ENCODE results near the gene LLGL2.

Gene LLGL2

DNA sequence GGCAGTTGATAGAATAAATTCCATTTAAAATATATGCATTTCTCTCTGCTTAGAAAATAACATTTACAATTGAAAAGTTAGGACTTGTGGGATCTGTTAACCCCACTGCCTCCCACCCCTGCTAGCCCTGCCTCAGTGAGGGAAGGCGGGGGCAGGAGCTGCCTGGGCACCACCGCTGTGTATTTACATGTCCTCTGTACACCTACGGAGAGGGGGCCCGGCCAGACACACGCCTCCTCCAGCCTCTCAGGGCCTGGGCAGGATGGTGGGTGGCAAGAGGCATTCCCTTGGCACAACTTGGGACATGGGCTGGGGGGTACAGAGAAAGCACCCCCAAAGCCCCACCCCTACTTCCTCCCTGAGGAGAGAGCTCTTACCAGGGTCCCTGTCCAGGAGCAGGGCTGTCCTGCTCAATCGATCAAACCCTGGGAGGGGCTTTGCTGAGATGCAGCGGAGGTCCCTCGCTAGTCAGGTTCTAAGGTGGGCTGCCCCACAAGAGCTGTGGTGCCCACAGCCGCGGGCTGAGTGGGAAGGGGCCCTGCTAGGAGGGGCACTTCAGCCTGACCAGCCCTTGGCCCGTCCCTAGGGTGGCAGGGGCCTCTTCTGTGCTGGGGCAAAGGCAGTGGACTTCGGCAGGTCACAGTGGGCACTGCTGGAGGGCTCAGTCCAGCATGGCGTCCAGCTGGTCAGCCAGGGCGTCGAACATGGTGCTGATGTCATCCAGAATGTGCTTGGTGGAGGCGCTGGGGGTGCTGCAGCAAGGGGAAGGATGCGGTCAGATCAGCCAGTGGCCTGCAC, 24.9 kb upstream of the LLGL2 start:
- H3K4me1 Mint-ChIP-seq (ENCODE audit: low read depth) = peaks cover 4% of the 10 kb centered on the region
- H3K9me3 Mint-ChIP-seq = no peaks in the 10 kb centered on the region
- no peak for DNase-seq
- no peak overlapping the region for H3K27ac Mint-ChIP-seq
- H3K27me3 Mint-ChIP-seq = no peaks in the 10 kb centered on the region
- no peak overlapping the region for H3K4me3 Mint-ChIP-seq
- peaks cover 44% of the 10 kb centered on the region for H3K36me3 Mint-ChIP-seq (ENCODE audit: low read depth)

DNA sequence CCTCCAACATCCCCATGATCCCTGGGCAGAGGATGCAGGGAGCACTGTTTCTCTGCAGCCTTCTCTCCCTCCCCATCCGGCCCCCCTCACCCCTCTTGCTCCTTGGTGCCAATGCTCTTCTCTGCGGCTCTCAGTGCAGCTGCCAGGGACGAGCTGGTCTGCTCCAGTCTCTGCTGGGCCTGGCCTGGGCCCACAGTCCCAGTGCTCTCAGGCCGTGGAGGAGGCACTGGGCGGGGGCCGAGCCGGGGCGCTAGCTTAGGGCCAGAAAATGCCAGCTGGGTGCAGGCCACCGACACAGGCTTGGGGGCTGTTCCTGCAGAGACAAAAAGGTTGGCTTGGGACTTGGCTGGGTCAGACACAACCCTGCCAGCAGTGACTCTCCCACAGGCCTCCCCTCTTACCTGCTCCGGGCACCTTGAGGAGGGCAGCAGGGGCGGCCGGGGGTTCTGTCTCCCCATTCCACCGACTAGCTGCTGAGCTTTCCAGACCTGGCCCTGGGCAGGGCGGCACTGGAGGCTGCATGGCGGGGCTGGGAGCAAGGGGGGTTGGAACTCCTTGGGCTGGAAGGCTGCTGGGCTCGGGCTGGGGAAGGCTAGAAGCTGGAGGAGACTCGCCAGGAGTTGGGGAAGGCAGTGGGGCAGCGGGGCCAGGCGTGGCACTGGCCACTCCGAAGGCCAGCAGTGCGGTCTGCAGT, 24.0 kb upstream of the LLGL2 start:
- H3K9me3 Mint-ChIP-seq = no peaks in the 10 kb centered on the region
- H3K4me3 Mint-ChIP-seq = no peak overlapping the region
- H3K27me3 Mint-ChIP-seq = no peaks in the 10 kb centered on the region
- peaks cover 4% of the 10 kb centered on the region for H3K4me1 Mint-ChIP-seq (ENCODE audit: low read depth)
- H3K36me3 Mint-ChIP-seq (ENCODE audit: low read depth) = peaks cover 36% of the 10 kb centered on the region
- peak overlapping the region; percentile 44 for H3K27ac Mint-ChIP-seq
- no peak for DNase-seq

DNA sequence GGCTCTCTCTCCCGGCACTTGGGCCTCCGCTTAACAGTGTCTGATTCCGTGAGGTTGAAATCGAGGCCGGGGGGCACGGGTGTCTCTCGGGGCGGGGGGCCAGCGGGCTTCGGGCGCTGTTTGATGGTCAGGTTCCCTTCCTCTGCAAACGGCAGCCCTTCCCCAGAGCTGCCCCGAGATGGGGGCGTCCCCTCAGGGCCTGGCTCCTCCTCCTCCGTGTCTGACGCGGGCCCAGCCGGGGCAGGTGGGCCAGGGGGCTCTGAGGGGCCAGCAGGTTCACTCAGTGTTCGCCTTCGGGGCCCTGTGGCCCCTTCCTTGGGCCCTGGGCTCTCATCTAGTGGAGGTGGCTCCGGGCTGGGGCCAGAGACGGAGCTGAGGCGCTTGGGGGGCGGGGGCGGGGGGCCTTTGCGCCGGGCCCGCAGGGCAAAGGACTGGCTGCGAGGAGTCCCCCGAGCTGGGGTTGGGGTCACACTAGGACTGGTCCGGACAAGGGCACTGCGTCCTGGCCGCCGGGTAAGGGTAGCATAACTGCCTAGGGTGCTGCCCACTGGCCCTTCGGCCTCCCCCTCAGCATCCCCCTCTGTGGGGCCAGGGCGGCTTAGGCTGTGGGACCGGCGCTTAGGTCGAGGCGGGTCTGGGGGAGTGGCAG, 23.3 kb upstream of the LLGL2 start:
- Mint-ChIP-seq H3K4me3 (no peak overlapping the region), H3K36me3 (ENCODE audit: low read depth) (peaks cover 31% of the 10 kb centered on the region), H3K27me3 (no peaks in the 10 kb centered on the region), H3K4me1 (ENCODE audit: low read depth) (peaks cover 4% of the 10 kb centered on the region), H3K9me3 (no peaks in the 10 kb centered on the region), H3K27ac (no peak overlapping the region)
- no peak for DNase-seq

DNA sequence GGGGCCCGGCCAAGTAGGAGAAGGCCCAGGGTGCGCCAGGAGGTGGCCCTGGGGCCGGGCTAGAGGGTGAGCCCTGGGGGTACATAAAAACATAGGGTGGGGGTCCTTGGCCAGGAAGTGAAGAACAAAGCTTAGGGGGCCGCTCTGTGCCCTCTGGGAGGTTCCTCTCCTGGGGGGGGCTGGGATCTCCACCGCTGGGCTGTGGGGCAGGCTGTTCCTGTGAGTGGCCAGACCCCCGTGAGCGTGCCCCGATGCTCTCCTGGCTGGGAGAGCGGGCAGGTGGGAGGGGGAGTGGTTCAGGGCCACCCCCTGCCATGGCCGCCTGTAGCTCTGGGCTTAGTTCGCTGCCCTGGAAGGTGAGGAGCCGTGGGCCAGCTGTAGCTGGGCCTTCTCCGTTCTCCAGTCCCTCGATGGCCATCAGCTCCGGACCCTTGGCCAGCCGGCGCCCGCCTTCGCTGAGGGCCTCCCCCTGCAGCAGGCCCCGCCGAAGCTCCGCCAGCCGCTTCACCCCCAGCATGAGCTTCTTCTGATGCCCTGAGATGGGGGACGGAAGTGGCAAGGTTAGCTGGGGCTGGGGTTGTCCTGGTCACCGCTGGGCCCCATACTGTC, 22.7 kb upstream of the LLGL2 start:
- Mint-ChIP-seq H3K4me1 (ENCODE audit: low read depth) (no peaks in the 10 kb centered on the region), H3K4me3 (no peak overlapping the region), H3K27ac (no peak overlapping the region), H3K9me3 (no peaks in the 10 kb centered on the region), H3K36me3 (ENCODE audit: low read depth) (peaks cover 26% of the 10 kb centered on the region), H3K27me3 (no peaks in the 10 kb centered on the region)
- no peak for DNase-seq

DNA sequence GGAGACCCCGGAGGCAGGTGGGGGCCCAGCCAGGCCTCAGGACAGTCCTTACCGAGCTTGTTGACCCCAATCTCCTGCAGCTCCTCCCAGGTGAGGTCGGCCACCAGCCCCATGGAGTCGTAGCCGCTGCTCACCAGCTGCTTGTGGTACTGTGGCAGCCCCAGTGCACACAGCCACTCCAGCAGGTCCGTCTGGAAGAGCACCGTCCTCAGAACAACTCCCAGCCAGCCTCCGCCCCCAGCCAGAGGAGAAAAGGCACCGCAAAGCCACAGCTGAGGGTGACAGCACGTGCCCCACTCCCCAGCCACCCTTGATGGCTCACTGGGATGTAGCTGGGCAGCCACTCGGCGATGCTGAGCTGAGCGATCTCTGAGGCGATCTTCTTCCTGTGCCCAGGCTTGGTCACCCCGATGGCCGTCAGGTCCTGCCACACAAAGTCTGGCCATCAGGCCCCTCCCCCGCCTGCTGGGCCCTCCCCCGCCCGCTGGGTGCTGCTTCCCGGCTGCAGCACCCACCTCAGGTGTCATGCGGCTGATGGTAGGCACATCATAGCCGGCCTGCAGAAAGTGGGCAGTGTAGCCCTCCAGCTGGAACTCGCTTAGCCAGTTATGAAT, 22.1 kb upstream of the LLGL2 start:
- H3K9me3 Mint-ChIP-seq = no peaks in the 10 kb centered on the region
- no peak for DNase-seq
- no peak overlapping the region for H3K4me3 Mint-ChIP-seq
- H3K27me3 Mint-ChIP-seq = no peaks in the 10 kb centered on the region
- H3K4me1 Mint-ChIP-seq (ENCODE audit: low read depth) = no peaks in the 10 kb centered on the region
- peaks cover 19% of the 10 kb centered on the region for H3K36me3 Mint-ChIP-seq (ENCODE audit: low read depth)
- no peak overlapping the region for H3K27ac Mint-ChIP-seq

DNA sequence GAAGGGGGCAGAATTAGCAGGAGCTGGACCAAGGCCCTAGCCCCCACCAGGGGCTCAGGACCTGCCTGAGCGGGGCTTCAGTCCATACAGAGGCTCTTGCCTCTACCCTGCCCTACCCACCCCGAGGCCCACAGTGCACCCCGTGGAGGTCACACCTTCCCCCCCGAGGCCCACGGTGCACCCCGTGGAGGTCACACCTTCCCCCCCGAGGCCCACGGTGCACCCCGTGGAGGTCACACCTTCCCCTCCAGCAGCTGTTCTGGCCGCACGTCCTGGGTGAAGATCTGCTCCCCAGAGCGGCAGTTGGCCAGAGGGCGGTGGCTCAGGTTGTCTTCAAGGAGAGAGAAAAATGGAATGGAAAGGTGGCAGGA, 21.5 kb upstream of the LLGL2 start:
- H3K9me3 Mint-ChIP-seq = no peaks in the 10 kb centered on the region
- no peak for DNase-seq
- no peak overlapping the region for H3K27ac Mint-ChIP-seq
- no peaks in the 10 kb centered on the region for H3K27me3 Mint-ChIP-seq
- H3K4me3 Mint-ChIP-seq = no peak overlapping the region
- H3K4me1 Mint-ChIP-seq (ENCODE audit: low read depth) = no peaks in the 10 kb centered on the region
- H3K36me3 Mint-ChIP-seq (ENCODE audit: low read depth) = peaks cover 14% of the 10 kb centered on the region

DNA sequence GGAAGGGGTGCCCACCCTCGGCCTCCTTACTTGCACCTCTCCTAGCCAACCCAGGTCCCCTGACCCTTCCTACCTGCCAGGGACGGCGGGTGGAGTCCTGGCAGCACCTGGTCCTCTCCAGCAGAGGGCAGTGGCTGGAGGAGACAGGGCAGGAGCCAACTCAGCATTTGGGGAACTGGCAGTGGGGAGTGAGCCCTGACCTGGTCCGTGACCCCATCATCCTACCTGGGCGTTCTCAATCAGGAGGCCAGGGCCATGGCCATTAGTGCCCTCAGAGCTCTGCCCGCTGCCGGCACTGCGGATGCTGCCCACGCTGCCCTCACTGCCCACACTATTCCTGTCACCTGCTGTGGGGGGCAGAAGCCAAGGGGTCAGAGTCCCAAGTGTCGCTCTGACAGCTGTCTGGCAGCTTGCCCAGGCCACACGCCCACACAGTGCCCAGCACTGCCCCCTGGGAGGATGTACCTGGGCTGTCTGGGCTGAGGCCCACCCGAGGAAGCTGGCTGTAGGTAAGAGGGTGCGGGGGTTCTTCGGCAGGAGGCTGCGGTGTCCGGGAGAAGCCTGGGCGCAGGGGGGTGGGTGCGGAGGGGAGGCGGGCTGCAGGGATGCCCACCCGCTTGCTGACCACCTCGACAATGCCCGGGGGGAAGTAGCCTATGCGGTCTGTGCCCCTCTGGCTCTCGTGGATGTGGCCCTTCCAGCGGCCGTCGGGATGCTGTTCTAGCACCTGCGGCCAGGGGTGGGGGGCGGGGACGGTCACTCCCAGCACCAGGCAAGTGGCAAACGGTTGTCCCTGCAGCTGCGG, 20.9 kb upstream of the LLGL2 start:
- H3K27me3 Mint-ChIP-seq = no peaks in the 10 kb centered on the region

DNA sequence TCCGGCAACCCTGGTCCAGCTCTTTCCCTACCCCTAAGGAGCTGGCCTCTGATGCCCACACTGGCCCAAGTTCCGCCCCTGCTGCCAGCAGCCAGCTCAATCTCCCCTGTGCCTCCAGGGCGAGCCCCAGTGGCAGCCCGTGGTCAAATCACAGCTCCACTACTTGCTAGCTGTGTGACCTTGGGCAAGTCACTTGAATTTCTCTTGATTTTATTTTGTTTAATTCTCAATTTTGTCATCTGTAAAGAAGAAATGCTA, 20.4 kb upstream of the LLGL2 start:
- no peaks in the 10 kb centered on the region for H3K27me3 Mint-ChIP-seq
- no peaks in the 10 kb centered on the region for H3K9me3 Mint-ChIP-seq
- H3K4me1 Mint-ChIP-seq (ENCODE audit: low read depth) = no peaks in the 10 kb centered on the region
- no peak overlapping the region for H3K4me3 Mint-ChIP-seq
- H3K27ac Mint-ChIP-seq = no peak overlapping the region
- DNase-seq = no peak
- H3K36me3 Mint-ChIP-seq (ENCODE audit: low read depth) = peaks cover 4% of the 10 kb centered on the region

More for the DNA sequence above, 20.9 kb upstream of the LLGL2 start:
- DNase-seq = peak; percentile 52
- H3K27ac Mint-ChIP-seq = no peak overlapping the region
- H3K36me3 Mint-ChIP-seq (ENCODE audit: low read depth) = peaks cover 9% of the 10 kb centered on the region
- H3K4me1 Mint-ChIP-seq (ENCODE audit: low read depth) = no peaks in the 10 kb centered on the region
- H3K9me3 Mint-ChIP-seq = no peaks in the 10 kb centered on the region
- H3K4me3 Mint-ChIP-seq = no peak overlapping the region

DNA sequence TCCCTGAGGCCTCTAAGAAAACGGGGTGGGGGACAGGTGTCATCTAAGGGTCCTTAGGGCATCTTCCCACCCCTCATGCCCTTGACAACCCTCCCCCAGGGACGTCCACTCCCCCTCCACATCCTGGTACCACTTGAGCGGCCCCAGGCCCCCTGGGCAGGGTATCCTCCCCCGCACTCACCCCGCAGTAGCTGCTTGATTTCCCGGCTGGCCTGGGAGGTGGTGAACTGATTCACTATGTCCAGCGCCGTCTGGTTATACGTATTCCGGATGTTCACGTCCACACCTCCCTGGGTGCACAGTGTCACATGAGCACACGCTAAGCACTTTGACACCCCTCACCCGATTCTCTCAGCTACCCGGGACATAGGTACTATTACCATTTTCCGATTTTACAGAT, 19.9 kb upstream of the LLGL2 start:
- no peak overlapping the region for H3K27ac Mint-ChIP-seq
- H3K9me3 Mint-ChIP-seq = no peaks in the 10 kb centered on the region
- H3K27me3 Mint-ChIP-seq = no peaks in the 10 kb centered on the region
- no peaks in the 10 kb centered on the region for H3K36me3 Mint-ChIP-seq (ENCODE audit: low read depth)
- H3K4me1 Mint-ChIP-seq (ENCODE audit: low read depth) = no peaks in the 10 kb centered on the region
- no peak overlapping the region for H3K4me3 Mint-ChIP-seq
- DNase-seq = no peak

DNA sequence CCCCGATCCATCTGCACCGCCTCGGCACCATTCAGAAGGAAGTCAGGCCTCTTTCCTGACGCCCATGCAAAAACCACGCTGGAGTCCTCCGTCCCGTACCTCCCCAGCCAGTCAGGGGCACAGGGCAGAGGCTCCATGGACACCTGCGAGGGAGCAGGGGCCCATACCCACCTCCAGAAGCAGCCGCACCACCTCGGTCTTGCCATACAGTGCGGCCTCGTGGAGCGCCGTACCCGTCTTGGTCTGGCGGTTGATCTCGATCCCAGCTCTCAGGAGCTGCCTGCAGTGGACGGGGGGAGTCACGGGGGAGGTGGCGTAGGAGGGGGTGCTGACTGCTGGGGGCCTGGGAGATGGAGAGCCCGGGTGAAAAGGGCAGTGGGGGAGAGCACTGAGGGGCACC, 19.4 kb upstream of the LLGL2 start:
- no peaks in the 10 kb centered on the region for H3K9me3 Mint-ChIP-seq
- H3K4me3 Mint-ChIP-seq = no peak overlapping the region
- DNase-seq = no peak
- no peaks in the 10 kb centered on the region for H3K4me1 Mint-ChIP-seq (ENCODE audit: low read depth)
- no peaks in the 10 kb centered on the region for H3K36me3 Mint-ChIP-seq (ENCODE audit: low read depth)
- H3K27me3 Mint-ChIP-seq = no peaks in the 10 kb centered on the region
- no peak overlapping the region for H3K27ac Mint-ChIP-seq

DNA sequence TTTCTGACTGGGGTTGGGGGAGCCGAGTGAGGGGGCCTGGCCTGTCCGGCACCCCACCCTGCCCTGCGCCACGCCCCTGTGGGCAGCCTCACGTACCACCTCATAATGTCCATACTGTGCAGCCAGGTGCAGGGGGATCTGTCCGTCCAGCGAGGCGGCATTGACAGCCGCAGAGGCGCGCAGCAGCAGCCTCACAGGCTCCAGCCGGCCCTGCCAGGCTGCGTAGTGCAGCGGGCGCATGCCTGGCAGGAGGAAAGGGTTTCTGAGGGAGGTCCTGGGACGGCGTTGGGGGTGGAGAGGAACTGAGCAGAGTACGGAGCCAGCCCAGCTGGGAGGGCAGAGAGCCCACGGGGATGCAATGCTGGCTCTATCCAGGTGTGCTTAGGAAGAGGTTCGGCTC, 18.6 kb upstream of the LLGL2 start:
- Mint-ChIP-seq H3K4me1 (ENCODE audit: low read depth) (no peaks in the 10 kb centered on the region), H3K36me3 (ENCODE audit: low read depth) (no peaks in the 10 kb centered on the region), H3K9me3 (no peaks in the 10 kb centered on the region), H3K27ac (no peak overlapping the region), H3K27me3 (no peaks in the 10 kb centered on the region), H3K4me3 (no peak overlapping the region)
- DNase-seq = no peak

DNA sequence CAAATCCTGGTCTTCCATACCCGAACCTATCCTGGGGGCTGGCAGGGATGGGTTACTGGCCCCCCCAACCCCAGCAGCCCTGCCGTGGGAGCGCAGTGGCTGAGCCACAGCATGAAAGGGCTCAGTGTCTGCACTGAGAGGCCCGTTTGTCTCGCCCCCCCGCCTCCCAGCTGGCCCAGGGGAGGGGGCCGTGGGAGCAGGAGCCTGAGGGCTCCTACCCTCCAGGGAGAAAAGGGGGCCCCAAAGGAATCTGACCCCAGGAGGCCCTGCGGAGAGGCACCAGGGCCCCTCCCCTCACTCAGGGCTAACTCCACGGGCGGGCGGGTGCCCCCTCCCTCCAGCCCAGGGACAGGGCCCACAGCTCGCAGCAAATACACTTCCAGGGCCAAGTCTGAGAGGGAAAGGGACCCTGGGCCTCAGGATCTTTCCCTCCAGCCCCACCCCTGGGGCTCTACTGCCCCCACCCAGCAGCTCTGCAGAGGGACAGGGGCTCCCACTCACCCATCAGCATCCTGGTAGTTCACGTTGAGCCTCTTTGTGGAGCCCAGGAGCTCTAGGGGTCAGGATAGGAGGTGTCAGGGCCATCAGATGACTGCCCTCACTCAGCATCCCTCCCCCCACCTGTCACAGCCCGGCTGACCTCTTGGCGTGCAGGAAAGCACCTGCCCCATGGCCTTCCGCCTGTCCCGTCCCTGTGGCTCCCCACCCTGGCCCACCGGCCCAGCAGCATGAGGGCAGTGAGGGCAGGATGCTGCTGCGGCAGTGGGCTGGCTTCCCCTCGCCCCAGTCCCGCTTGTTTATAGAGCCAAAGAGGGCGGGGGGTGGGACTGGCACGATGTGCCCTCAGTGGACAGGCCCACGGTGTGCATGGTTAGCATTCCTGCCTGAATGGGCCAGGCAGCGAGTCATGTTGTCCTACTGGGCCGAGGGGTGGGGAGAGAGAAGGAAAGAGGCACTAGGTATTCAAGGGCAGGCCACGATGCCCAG, 17.5 kb upstream of the LLGL2 start:
- H3K9me3 Mint-ChIP-seq = no peaks in the 10 kb centered on the region
- H3K27ac Mint-ChIP-seq = no peak overlapping the region
- H3K27me3 Mint-ChIP-seq = no peaks in the 10 kb centered on the region
- H3K36me3 Mint-ChIP-seq (ENCODE audit: low read depth) = no peaks in the 10 kb centered on the region
- DNase-seq = no peak
- no peak overlapping the region for H3K4me3 Mint-ChIP-seq
- H3K4me1 Mint-ChIP-seq (ENCODE audit: low read depth) = no peaks in the 10 kb centered on the region

DNA sequence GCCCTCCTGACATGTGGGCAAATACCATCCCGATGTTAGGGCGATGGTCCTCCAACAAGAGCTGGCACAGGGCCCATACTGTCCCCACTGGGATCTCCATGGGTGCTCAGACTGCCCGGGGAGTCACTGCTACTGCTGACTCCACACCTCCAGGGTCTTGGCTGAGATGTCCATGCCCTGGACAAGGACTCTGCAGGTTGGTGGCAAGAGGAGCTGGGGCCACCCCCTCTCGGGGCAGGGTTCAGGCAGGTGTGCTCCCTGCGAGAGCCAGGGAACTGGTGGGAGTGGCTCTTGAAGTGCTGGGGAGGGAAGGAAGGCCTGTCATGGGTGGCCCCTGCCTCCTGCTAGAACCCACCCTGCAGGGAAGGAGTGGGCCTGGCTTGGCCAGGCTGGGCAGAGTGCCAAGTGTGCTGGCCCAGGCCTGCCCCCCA, 16.6 kb upstream of the LLGL2 start:
- Mint-ChIP-seq H3K4me1 (ENCODE audit: low read depth) (no peaks in the 10 kb centered on the region), H3K9me3 (no peaks in the 10 kb centered on the region)

More for the DNA sequence above, 16.6 kb upstream of the LLGL2 start:
- Mint-ChIP-seq H3K36me3 (ENCODE audit: low read depth) (no peaks in the 10 kb centered on the region), H3K27ac (no peak overlapping the region), H3K4me3 (no peak overlapping the region), H3K27me3 (peaks cover under 1% of the 10 kb centered on the region)
- no peak for DNase-seq
